ENCODE results near the gene HNRNPL.

The HNRNPL gene

GRCh38 chr19:38834104-38834490 is 15.7 kb downstream of the HNRNPL start:
- no peak for TF ChIP-seq REST (IDR thresholded peaks at IDR 0.05; ENCODE audit: insufficient read depth in 1 of 2, low read depth in 2 of 2, low read length in 2 of 2)
- no peak for TF ChIP-seq TAF1 (IDR thresholded peaks at IDR 0.05; ENCODE audit: borderline replicate concordance, insufficient read depth, low read length)
- no peak for TF ChIP-seq SIN3A (IDR thresholded peaks at IDR 0.05; ENCODE audit: borderline replicate concordance, insufficient read depth, low read length)
- TF ChIP-seq FOXP2 (optimal IDR thresholded peaks at IDR 0.05; ENCODE audit: borderline replicate concordance, extremely low read depth, extremely low read length, insufficient read depth) = no peak
- TF ChIP-seq POLR2AphosphoS5 (IDR thresholded peaks at IDR 0.05; ENCODE audit: low read depth, low read length) = no peak

- TF ChIP-seq SIN3A (IDR thresholded peaks at IDR 0.05; ENCODE audit: borderline replicate concordance, insufficient read depth, low read length) = no peak
- no peak for TF ChIP-seq POLR2AphosphoS5 (IDR thresholded peaks at IDR 0.05; ENCODE audit: low read depth, low read length)
- no peak for TF ChIP-seq TAF1 (IDR thresholded peaks at IDR 0.05; ENCODE audit: borderline replicate concordance, insufficient read depth, low read length)
- TF ChIP-seq REST (IDR thresholded peaks at IDR 0.05; ENCODE audit: insufficient read depth in 1 of 2, low read depth in 2 of 2, low read length in 2 of 2) = no peak
- no peak for TF ChIP-seq FOXP2 (optimal IDR thresholded peaks at IDR 0.05; ENCODE audit: borderline replicate concordance, extremely low read depth, extremely low read length, insufficient read depth)
Observed at GRCh38 chr19:38833092-38833425, 16.7 kb downstream of the HNRNPL start.

GRCh38 chr19:38831142-38831605 is 18.6 kb downstream of the HNRNPL start:
- TF ChIP-seq REST (IDR thresholded peaks at IDR 0.05; ENCODE audit: insufficient read depth in 1 of 2, low read depth in 2 of 2, low read length in 2 of 2) (no peak), SIN3A (IDR thresholded peaks at IDR 0.05; ENCODE audit: borderline replicate concordance, insufficient read depth, low read length) (no peak), FOXP2 (optimal IDR thresholded peaks at IDR 0.05; ENCODE audit: borderline replicate concordance, extremely low read depth, extremely low read length, insufficient read depth) (no peak), TAF1 (IDR thresholded peaks at IDR 0.05; ENCODE audit: borderline replicate concordance, insufficient read depth, low read length) (no peak), POLR2AphosphoS5 (IDR thresholded peaks at IDR 0.05; ENCODE audit: low read depth, low read length) (no peak; the same call in 1 of the 2 replicates)

- TF ChIP-seq TAF1 (IDR thresholded peaks at IDR 0.05; ENCODE audit: borderline replicate concordance, insufficient read depth, low read length) (no peak), FOXP2 (optimal IDR thresholded peaks at IDR 0.05; ENCODE audit: borderline replicate concordance, extremely low read depth, extremely low read length, insufficient read depth) (no peak), SIN3A (IDR thresholded peaks at IDR 0.05; ENCODE audit: borderline replicate concordance, insufficient read depth, low read length) (no peak), REST (IDR thresholded peaks at IDR 0.05; ENCODE audit: insufficient read depth in 1 of 2, low read depth in 2 of 2, low read length in 2 of 2) (no peak), POLR2AphosphoS5 (IDR thresholded peaks at IDR 0.05; ENCODE audit: low read depth, low read length) (no peak)
Observed at GRCh38 chr19:38830039-38830733, 19.6 kb downstream of the HNRNPL start.
